Measurements from ENCODE around the gene RGS11.

DNA sequence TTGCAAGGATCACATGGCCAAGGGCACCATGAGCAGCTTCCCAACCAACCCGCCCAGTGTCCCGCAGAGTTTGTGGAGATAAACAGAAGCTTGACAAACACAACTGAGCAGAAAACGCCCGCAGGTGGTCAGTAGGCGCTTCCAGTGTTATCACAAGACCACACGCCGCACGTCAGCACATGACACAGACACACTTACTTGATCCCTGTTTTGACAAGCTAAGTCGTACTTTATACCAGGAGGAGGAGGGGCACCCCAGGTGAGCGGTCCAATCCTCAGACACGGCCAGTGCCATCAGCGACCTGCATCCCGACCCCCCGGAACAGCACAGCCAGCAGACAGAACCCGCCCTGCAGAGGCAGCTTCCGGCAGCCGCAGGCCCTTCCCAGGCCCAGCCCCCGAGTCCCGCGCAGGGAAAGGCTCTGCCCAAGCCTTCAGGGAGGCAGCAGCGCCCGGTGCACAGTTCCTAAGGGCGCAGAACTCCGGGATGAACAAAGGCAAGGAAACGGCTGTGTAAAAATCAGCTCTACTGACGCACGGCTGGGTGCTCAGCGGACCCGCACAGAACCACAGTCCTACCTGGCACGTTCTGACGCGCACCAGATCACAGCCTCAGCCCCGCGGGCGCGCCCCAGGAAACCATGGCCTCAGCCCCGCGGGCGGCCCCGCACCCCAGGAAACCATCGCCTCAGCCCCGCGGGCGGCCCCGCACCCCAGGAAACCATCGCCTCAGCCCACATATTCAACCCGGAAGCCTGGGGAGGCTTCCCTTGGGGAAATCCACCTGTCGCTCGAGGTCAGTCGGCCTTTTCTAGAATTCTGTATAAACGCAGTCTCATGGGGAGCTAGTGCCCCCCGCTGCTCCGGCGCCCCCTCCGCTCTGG is 48.9 kb upstream of the RGS11 start:
- TF ChIP-seq, protein P1, sequence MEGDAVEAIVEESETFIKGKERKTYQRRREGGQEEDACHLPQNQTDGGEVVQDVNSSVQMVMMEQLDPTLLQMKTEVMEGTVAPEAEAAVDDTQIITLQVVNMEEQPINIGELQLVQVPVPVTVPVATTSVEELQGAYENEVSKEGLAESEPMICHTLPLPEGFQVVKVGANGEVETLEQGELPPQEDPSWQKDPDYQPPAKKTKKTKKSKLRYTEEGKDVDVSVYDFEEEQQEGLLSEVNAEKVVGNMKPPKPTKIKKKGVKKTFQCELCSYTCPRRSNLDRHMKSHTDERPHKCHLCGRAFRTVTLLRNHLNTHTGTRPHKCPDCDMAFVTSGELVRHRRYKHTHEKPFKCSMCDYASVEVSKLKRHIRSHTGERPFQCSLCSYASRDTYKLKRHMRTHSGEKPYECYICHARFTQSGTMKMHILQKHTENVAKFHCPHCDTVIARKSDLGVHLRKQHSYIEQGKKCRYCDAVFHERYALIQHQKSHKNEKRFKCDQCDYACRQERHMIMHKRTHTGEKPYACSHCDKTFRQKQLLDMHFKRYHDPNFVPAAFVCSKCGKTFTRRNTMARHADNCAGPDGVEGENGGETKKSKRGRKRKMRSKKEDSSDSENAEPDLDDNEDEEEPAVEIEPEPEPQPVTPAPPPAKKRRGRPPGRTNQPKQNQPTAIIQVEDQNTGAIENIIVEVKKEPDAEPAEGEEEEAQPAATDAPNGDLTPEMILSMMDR (optimal IDR thresholded peaks at IDR 0.05 in 1 of 3, IDR thresholded peaks at IDR 0.05 in 1 of 3, conservative IDR thresholded peaks at IDR 0.05 in 1 of 3; ENCODE audit: extremely low read depth in 1 of 3, insufficient read depth in 2 of 3, low read length in 3 of 3): no peak
- no peak for TF ChIP-seq EZH2 (IDR thresholded peaks at IDR 0.05; ENCODE audit: low read length)
